Common myeloid progenitor, CD34-positive (primary cell): ENCODE measurements around the gene FBXO42.

ENCODE experiments used
- CTCF ChIA-PET: fragments of 350-600 bp; sonication (Branson Sonifier 250); formaldehyde crosslinking; loops from one replicate; lab custom pipeline; 2021; ENCODE audit warnings: antibody characterized with exemption; lab: Charles Lee
- POLR2A ChIA-PET: fragments of 350-600 bp; sonication (Branson Sonifier 250); formaldehyde crosslinking; loops from one replicate; lab custom pipeline; 2021; ENCODE audit warnings: antibody characterized with exemption; lab: Charles Lee
- DNase-seq, 3 donors: peaks; one replicate each; pipeline versions ENCODE4 v3.0.0 to v3.0.0-alpha.2; 2013
- H3K27ac ChIP-seq, 2 experiments: 1 replicate in 1 of 2; 2 replicates in 1 of 2; pipeline ENCODE4 v1.7.0; 2013; ENCODE audit warnings: inconsistent platforms in 2 of 2, low read length in 2 of 2, mild to moderate bottlenecking in 2 of 2, low read depth in 1 of 2, moderate library complexity in 1 of 2; ENCODE audit not compliant: severe bottlenecking in 2 of 2, insufficient read depth in 1 of 2, poor library complexity in 1 of 2
- H3K27me3 ChIP-seq, 5 experiments: replicated peaks in 2 of 5; 1 replicate in 3 of 5; 2 replicates in 2 of 5; pipeline versions ENCODE4 v1.6.1 to v1.7.0; 2013; ENCODE audit warnings: low read length in 4 of 5, mild to moderate bottlenecking in 2 of 5, moderate library complexity in 2 of 5, inconsistent platforms in 1 of 5; ENCODE audit not compliant: insufficient read depth in 5 of 5, control insufficient read depth in 4 of 5
- H3K36me3 ChIP-seq, 4 experiments: 1 replicate in 2 of 4; 2 replicates in 2 of 4; pipeline versions ENCODE4 v1.6.1 to v1.7.0; 2013; ENCODE audit warnings: low read length in 3 of 4, control low read depth in 1 of 4, mild to moderate bottlenecking in 1 of 4; ENCODE audit not compliant: control insufficient read depth in 4 of 4, insufficient read depth in 4 of 4
- H3K4me1 ChIP-seq, 4 experiments: 1 replicate in 3 of 4; 2 replicates in 1 of 4; pipeline versions ENCODE4 v1.6.1 to v1.7.1; 2013; ENCODE audit warnings: low read length in 3 of 4, mild to moderate bottlenecking in 3 of 4, control low read depth in 1 of 4, inconsistent platforms in 1 of 4, moderate library complexity in 1 of 4; ENCODE audit not compliant: control insufficient read depth in 4 of 4, insufficient read depth in 4 of 4; ENCODE audit errors: control extremely low read depth in 1 of 4
- H3K4me3 ChIP-seq, 7 experiments: 1 replicate in 4 of 7; 2 replicates in 3 of 7; pipeline versions ENCODE4 v1.5.1 to v1.7.0; 2013; ENCODE audit warnings: mild to moderate bottlenecking in 7 of 7, low read length in 6 of 7, moderate library complexity in 6 of 7, inconsistent platforms in 2 of 7, low read depth in 2 of 7, control low read depth in 1 of 7; ENCODE audit not compliant: insufficient read depth in 4 of 7, control insufficient read depth in 1 of 7; ENCODE audit errors: extremely low read depth in 1 of 7
- H3K9me3 ChIP-seq, 5 experiments: 1 replicate in 4 of 5; 2 replicates in 1 of 5; pipeline versions ENCODE4 v1.6.1 to v1.7.1; 2013; ENCODE audit warnings: low read length in 4 of 5, mild to moderate bottlenecking in 2 of 5, inconsistent platforms in 1 of 5, low read depth in 1 of 5, moderate library complexity in 1 of 5; ENCODE audit not compliant: control insufficient read depth in 4 of 5, insufficient read depth in 2 of 5; ENCODE audit errors: control extremely low read depth in 1 of 5
- WGBS: methylation state at CpG from one replicate; pipeline ENCODE4 v1.1.5; 2013; ENCODE audit not compliant: insufficient coverage; 5-methylcytosine and 5-hydroxymethylcytosine counted together

Gene FBXO42

DNA sequence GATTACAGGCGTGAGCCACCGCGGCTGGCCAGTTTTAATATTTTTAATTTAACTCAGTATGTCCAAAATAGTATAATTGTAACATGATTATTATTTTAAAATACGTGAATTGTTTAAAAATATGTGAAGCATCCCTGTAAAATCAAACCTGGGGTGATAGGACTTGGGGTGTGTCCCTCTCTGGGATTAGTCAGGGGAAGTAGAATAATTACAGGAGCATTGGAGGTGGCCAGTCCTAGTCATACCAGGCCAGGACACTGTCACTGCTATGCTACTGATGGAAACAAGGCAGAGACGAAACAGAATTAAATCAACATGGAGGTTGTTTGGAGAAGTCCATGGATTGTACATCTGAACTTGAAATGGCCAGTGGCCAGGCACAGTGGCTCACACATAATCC is 31.6 kb upstream of the FBXO42 start:
- POLR2A ChIA-PET, result no interaction called here
- DNase-seq, result no peak
- no peaks in the 10 kb centered on the region for H3K27me3 ChIP-seq
- peaks cover 11 to 32% (median 24%) of the 10 kb centered on the region in 4 experiments for H3K4me1 ChIP-seq
- H3K36me3 ChIP-seq, result peaks cover 0 to 24% (median 3%) of the 10 kb centered on the region in 4 experiments
- no peak overlapping the region for H3K27ac ChIP-seq
- WGBS, result 100% methylated on average over 1 of the region's 5 CpGs
- CTCF ChIA-PET, result no interaction called here
- no peak overlapping the region for H3K4me3 ChIP-seq
- H3K9me3 ChIP-seq, result no peaks in the 10 kb centered on the region

DNA sequence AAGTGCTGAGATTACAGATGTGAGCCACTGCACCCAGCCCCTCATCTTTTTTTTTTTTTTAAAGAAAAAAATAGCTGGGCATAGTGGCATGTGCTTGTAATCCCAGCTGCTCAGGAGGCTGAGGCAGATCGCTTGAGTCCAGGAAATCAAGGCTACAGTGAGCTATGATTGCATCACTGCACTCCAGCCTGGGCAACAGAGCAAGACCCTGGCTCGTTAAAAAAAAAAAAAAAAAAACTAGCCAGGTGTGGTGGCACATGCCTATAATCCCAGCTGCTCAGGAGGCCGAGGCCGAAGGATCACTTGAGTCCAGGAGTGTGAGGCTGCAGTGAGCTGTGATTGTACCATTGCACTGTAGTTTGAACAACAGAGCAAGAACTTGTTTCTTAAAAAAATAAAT is 28.6 kb upstream of the FBXO42 start:
- Histone ChIP-seq H3K27ac (no peak overlapping the region), H3K36me3 (peaks cover 0 to 19% (median 3%) of the 10 kb centered on the region in 4 experiments), H3K4me1 (peaks cover 0 to 10% (median 6%) of the 10 kb centered on the region in 4 experiments), H3K9me3 (no peaks in the 10 kb centered on the region), H3K27me3 (no peaks in the 10 kb centered on the region), H3K4me3 (no peak overlapping the region)
- POLR2A ChIA-PET, result interaction anchor here (0.6 kb wide), 1 partner anchor 25 kb away, joined by 6 read pairs; no protein-coding TSS in a partner anchor
- CTCF ChIA-PET, result interaction anchor here (0.6 to 1.6 kb wide), 2 partner anchors 59 to 96 kb away, joined by 3 to 4 read pairs; no protein-coding TSS in a partner anchor
- 95% methylated on average over 4 of the region's 4 CpGs for WGBS
- no peak for DNase-seq

DNA sequence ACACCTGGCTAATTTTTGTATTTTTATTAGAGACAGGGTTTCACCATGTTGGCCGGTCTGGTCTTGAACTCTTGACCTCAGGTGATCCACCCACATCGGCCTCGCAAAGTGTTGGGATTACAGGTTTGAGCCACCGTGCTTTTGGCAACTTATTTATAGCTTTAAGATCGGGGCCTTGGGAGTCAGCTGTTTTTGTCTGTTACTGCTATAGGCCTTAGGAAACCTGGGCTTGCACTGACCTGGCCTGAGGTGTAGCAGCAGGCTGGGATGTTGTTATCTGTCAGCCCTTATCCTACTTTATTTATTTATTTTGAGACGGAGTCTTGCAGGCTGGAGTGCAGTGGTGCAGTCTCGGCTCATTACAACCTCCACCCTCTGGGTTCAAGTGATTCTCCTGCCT is 26.2 kb upstream of the FBXO42 start:
- Histone ChIP-seq H3K27ac (no peak overlapping the region), H3K4me1 (peaks cover 0 to 9% (median 4%) of the 10 kb centered on the region in 4 experiments), H3K4me3 (no peak overlapping the region), H3K9me3 (no peaks in the 10 kb centered on the region), H3K27me3 (no peaks in the 10 kb centered on the region), H3K36me3 (peaks cover 0 to 9% (median under 1%) of the 10 kb centered on the region in 4 experiments)
- ChIA-PET POLR2A (no interaction called here), CTCF (interaction anchor here (0.7 to 1.4 kb wide), 2 partner anchors 9 to 122 kb away, joined by 3 to 5 read pairs; no protein-coding TSS in a partner anchor)
- no peak for DNase-seq
- WGBS, result 91% methylated on average over 7 of the region's 7 CpGs

DNA sequence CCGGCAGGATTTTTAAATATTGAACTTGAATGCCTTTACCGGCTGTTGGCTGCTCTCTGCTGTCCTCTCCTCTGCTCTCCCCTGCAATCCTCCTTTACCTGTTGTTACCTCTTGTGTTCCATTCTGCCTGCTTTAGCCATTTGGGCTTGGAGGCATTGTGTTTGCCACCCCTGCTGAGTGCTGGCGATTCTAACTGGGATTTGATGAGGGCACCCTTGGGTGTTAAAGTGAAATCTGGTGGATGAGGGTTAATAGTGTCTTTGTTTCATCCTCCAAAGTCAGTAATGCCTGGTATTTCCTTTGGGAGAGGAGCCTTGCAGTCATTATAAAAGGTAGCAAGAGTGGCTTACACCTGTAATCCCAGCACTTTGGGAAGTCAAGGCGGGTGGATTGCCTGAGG is 24.7 kb upstream of the FBXO42 start:
- peaks cover 0 to 12% (median 5%) of the 10 kb centered on the region in 4 experiments for H3K4me1 ChIP-seq
- peaks cover 0 to 13% (median 2%) of the 10 kb centered on the region in 4 experiments for H3K36me3 ChIP-seq
- ChIA-PET CTCF (interaction anchor here (3.3 kb wide), 1 partner anchor 13 kb away, joined by 12 read pairs; no protein-coding TSS in a partner anchor), POLR2A (no interaction called here)
- H3K27me3 ChIP-seq, result no peaks in the 10 kb centered on the region
- WGBS, result 97% methylated on average over 3 of the region's 4 CpGs
- no peak for DNase-seq
- H3K27ac ChIP-seq, result no peak overlapping the region
- H3K9me3 ChIP-seq, result no peaks in the 10 kb centered on the region
- H3K4me3 ChIP-seq, result no peak overlapping the region

DNA sequence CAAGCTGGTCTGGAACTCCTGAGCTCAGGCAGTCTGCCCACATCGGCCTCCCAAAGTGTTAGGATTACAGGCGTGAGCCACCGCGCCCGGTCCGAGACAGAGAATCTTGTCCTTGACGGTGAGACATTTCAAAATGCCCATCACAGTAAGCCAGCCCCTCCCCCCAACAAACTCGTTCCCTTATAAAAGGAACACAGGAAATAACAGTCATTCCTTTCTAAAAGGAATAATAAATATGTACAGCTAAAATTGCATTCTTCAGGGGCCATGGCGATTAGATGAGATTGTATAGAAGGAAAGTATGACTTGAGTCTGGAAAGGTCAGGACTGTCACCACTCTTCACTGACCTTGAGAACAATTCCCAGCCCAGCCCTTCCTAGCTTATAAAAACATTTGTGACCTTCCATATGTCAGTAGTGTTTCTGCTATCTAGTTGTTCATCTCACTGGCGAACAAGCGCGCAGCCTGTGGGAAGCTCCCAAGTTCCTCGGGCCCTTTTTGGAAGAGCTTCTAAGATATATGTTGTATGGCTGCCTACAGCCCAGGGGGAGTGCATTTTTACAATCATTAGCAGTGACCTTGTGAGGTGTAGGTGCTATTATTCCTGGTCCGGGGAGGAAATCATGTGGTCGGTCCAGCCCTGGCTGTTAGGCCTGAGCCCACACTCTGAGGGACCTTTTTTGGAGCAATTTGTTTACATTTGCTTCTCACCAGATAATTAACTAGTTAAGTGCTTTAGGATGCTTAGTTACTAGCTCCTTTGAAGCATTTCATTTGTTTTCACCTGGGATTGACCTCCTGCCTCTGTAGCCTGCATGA is 23.5 kb upstream of the FBXO42 start:
- ChIA-PET CTCF (interaction anchor here (1.0 to 3.3 kb wide), 2 partner anchors 11 to 78 kb away, joined by 3 to 12 read pairs; no protein-coding TSS in a partner anchor), POLR2A (interaction anchor here (2.6 kb wide), 1 partner anchor 11 kb away, joined by 7 read pairs; no protein-coding TSS in a partner anchor)
- 100% methylated on average over 3 of the region's 15 CpGs for WGBS
- no peak overlapping the region for H3K4me3 ChIP-seq
- H3K4me1 ChIP-seq, result peaks cover 0 to 17% (median 11%) of the 10 kb centered on the region in 4 experiments
- DNase-seq, result no peak
- no peaks in the 10 kb centered on the region for H3K27me3 ChIP-seq
- H3K36me3 ChIP-seq, result peaks cover 0 to 13% (median 2%) of the 10 kb centered on the region in 4 experiments
- H3K27ac ChIP-seq, result peak overlapping the region in 1 of 2 experiments; percentile 54
- no peaks in the 10 kb centered on the region for H3K9me3 ChIP-seq

DNA sequence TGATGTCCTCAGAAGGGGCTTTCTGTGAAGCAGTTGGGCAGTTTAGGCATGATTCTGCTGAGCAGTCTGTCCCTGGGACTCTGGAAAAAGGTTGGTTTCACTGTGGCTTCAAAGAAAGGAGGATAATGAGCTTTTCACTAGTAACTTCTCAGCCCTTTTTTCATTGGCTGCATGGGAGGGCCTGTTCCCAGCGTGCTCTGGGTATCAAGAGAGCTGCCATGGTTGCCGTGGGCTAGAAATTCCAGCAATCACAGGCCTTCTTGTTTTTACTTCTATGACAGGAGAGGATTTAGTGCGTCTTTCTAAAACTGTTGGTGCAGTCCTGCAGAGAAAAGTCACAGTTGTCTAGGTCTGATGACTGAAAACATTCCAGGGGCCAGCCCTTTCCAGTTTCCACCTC is 22.0 kb upstream of the FBXO42 start:
- no peak for DNase-seq
- H3K27me3 ChIP-seq, result no peaks in the 10 kb centered on the region
- peaks cover 0 to 21% (median 16%) of the 10 kb centered on the region in 4 experiments for H3K4me1 ChIP-seq
- ChIA-PET CTCF (interaction anchor here (1.1 to 3.3 kb wide), 4 partner anchors 10 to 69 kb away, joined by 3 to 12 read pairs (median 4); no protein-coding TSS in a partner anchor), POLR2A (interaction anchor here (0.6 to 2.6 kb wide), 2 partner anchors 13 to 18 kb away, joined by 3 to 7 read pairs; no protein-coding TSS in a partner anchor)
- no peak overlapping the region for H3K4me3 ChIP-seq
- 100% methylated on average over 2 of the region's 3 CpGs for WGBS
- no peaks in the 10 kb centered on the region for H3K9me3 ChIP-seq
- no peak overlapping the region for H3K27ac ChIP-seq
- H3K36me3 ChIP-seq, result peaks cover 0 to 13% (median 2%) of the 10 kb centered on the region in 4 experiments
